Measurements from ENCODE around the gene DTX1.
"Not testable (repeated sequence)": the region's sequence is repeated elsewhere in the genome, so short reads cannot be mapped to it uniquely, and the experiment has no call there.

Gene DTX1

DNA sequence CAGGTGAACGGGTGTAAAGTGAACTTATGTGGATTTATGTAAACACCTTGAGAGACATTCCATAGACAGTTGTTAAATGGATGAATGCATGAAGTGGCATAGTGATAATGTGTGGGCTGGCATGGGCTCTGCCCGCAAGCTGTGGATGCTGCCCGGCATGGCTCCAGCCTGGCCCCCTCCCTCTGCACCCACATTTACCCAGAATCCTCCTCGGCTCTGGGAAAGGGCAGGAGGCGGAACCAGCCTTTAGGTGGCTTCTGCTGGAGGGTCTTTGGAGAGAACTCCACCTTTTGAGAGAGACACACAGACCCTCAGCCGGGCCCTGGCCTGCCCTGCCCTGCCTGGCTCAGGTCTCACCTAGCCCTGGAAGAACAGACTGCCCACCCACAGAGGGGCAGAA is 60.3 kb downstream of the DTX1 start:
- in situ Hi-C loops (cut with HindIII; ENCODE audit: low sequenced_read_pairs): no loop called here
- DNase-seq (ENCODE audit: low read depth, low spot score): no peak
- TF ChIP-seq, protein P1, sequence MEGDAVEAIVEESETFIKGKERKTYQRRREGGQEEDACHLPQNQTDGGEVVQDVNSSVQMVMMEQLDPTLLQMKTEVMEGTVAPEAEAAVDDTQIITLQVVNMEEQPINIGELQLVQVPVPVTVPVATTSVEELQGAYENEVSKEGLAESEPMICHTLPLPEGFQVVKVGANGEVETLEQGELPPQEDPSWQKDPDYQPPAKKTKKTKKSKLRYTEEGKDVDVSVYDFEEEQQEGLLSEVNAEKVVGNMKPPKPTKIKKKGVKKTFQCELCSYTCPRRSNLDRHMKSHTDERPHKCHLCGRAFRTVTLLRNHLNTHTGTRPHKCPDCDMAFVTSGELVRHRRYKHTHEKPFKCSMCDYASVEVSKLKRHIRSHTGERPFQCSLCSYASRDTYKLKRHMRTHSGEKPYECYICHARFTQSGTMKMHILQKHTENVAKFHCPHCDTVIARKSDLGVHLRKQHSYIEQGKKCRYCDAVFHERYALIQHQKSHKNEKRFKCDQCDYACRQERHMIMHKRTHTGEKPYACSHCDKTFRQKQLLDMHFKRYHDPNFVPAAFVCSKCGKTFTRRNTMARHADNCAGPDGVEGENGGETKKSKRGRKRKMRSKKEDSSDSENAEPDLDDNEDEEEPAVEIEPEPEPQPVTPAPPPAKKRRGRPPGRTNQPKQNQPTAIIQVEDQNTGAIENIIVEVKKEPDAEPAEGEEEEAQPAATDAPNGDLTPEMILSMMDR (IDR thresholded peaks at IDR 0.05; ENCODE audit: low read depth, low read length): no peak
- H3K4me3 ChIP-seq (ENCODE audit: low read depth, low read length): no peak overlapping the region

DNA sequence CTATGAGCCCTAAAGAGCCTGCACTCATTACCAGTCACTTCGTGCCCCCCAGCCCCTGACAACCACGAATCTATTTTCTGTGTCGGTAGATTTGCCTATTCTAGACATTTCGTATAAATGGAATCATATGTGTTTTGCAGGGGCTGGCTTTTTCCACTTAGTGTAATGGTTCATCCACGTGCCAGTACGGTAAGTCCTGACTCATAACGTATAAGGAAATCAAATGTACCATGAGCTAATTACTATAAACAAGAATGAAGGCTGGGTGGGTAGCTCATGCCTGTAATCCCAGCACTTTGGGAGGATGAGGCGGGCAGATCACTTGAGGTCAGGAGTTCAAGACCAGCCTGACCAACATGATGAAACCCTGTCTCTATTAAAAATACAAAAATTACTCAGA is 61.2 kb downstream of the DTX1 start:
- DNase-seq (ENCODE audit: low read depth, low spot score); in situ Hi-C loops (cut with HindIII; ENCODE audit: low sequenced_read_pairs); H3K4me3 ChIP-seq (ENCODE audit: low read depth, low read length): not testable (repeated sequence)

DNA sequence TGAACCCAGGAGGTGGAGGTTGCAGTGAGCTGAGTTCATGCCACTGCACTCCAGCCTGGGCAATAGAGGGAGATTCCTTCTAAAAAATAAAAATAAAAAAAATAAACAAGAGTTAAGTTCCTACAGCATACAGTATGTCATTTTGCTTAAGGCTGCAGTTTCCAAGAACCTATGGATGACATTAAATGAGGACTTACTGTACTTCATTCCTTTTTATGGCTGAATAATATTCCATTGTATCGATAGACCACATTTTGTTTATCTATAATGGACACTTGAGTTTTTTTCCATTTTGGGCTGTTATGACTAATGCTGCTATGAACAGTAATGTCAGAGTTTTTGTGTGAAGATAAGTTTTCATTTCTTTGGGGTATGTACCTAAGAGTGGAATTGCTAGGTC is 61.6 kb downstream of the DTX1 start:
- H3K4me3 ChIP-seq (ENCODE audit: low read depth, low read length): no peak overlapping the region
- in situ Hi-C loops (cut with HindIII; ENCODE audit: low sequenced_read_pairs): no loop called here
- no peak for DNase-seq (ENCODE audit: low read depth, low spot score)
- TF ChIP-seq, protein P1 (IDR thresholded peaks at IDR 0.05; ENCODE audit: low read depth, low read length): no peak

DNA sequence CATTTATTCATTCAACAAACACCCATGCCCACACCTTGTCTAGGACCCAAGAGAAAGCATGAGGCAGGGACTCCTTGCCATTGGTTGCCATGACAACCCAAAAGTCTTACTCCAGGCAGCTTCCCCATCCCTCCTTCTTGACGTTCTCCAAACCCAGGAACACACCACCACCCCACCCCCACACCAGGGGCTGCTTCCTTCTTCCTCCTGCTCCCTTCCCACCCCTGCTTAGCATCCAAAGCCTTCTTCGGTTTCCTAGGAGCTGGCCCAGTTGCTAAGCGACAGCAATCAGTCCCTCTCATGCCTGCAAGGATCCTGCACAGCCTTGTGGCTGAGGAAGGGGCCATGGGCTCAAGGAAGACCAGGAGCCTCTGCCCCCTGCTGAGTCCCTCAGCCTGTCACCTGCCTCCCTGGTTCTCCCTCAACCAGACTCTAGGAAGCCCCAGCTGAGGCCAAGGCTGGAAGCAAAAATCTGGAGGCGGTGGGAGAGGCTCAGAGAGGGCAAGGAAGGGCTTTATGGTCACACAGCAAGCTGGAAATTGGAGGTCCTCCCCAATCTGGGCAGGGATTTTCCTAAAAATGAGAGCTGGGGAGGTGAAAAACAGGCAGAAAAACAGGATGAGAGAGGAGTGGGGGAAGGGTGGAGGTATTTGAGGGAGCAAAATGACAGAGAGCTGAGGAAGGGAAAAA is 63.6 kb downstream of the DTX1 start:
- TF ChIP-seq, protein P1 (IDR thresholded peaks at IDR 0.05; ENCODE audit: low read depth, low read length): no peak
- DNase-seq (ENCODE audit: low read depth, low spot score): no peak
- H3K4me3 ChIP-seq (ENCODE audit: low read depth, low read length): no peak overlapping the region
- in situ Hi-C loops (cut with HindIII; ENCODE audit: low sequenced_read_pairs): no loop called here

DNA sequence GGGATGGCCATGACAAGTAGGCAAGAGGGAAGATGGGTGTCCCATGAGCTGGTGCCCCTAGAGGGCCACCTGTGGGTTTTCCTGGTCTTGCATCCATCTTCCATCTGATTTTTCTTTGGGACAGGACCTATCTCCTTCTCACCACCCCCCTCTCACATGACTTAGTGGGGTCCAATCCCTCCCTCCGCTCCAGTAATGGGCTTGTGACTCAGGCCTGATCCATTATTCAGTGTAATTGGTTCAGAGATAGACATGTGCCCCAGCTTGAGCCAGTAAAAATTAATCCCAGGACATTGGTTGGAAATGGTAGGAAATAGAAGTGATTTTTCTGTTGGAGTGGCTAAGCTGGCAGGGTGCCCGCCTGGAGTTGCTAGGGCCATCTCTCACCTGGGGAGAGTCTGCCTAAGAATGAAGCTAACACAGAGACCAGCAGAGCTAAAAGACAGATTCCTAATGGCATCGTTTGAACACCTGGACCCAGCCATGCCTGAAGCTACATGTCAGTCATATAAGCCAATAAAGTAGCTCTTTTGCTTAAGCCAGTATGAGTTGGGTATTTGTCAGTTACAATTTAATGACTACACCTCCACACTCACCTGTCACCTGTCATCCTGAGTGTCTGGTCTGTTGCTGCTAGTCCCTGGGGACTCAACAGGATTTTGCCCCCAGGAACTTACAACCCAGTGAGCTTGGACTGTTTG is 64.3 kb downstream of the DTX1 start:
- in situ Hi-C loops (cut with HindIII; ENCODE audit: low sequenced_read_pairs): no loop called here
- no peak overlapping the region for H3K4me3 ChIP-seq (ENCODE audit: low read depth, low read length)
- DNase-seq (ENCODE audit: low read depth, low spot score): no peak
- TF ChIP-seq, protein P1 (IDR thresholded peaks at IDR 0.05; ENCODE audit: low read depth, low read length): no peak

DNA sequence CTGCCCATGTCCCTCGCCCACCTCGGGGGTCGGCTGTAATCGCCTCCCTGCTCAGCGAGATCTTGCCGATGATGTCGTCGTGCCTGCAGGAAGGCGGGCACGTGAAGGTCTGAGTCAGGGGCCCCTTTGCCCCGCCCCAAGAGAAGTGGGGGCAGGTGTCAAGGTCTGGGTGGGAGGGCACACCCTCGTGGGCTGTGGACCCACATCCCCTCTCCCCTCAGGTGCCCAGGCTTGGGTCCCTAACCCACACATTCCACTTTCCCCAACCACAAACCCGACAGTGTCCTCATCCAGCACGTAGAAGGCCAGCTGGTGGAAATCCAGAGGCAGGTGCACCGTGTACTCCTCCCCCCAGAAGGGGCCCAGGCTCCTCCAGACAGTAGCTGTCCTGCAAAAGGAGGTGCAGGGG is 71.3 kb downstream of the DTX1 start:
- H3K4me3 ChIP-seq (ENCODE audit: low read depth, low read length): no peak overlapping the region
- in situ Hi-C loops (cut with HindIII; ENCODE audit: low sequenced_read_pairs): no loop called here
- no peak for DNase-seq (ENCODE audit: low read depth, low spot score)
- TF ChIP-seq, protein P1 (IDR thresholded peaks at IDR 0.05; ENCODE audit: low read depth, low read length): no peak

Measured in astrocyte of the spinal cord (primary cell).